GM19239 (cell line): ENCODE measurements around the gene KIRREL1.

Experiments used
- DNase-seq: peaks from one replicate; pipeline ENCODE4 v3.0.0; 2011; ENCODE audit warnings: low spot score; ENCODE audit not compliant: insufficient read length
- FAIRE-seq: peaks from 2 replicates; lab custom pipeline; 2011; peaks lifted over from hg19 to GRCh38; lab: Jason Lieb, UNC

The KIRREL1 gene

DNA sequence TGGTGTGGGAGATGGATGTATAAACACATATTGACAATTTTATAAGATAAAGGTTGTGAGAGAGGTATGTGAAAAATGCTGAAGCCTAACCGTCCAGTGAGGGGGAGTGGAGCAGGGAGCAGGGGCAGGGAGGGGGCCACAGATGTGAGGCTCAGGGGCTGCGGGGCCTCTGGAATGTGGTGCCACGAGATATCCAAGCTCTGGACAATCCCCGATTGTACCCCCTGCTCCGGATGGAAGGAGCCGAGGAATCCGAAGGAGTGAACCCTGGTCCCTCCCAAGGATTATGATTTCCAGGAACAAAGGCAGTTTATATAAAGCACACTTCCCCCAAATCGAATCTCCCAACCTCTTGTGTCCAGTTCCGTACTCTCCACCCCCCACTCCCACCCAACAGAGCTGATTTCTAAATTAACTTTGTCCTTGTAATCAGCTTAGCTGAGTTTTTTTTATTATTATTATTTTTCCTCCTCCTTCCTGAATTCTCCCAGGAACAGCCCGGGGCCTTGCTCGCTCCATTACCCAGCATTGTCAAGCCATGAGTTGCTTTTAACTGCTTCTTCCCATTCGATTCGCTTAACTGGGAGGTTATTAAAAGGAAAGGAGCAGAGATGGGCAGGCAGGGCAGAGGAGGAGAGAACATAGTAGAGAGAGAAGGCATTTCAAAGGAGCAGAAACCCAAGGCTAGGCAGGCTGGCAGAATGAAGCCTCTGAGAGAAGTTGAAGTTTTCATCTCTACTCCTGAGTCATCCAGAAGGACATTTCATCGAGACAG, 9.4 kb downstream of the KIRREL1 start:
- no peak for DNase-seq
- FAIRE-seq: no peak

DNA sequence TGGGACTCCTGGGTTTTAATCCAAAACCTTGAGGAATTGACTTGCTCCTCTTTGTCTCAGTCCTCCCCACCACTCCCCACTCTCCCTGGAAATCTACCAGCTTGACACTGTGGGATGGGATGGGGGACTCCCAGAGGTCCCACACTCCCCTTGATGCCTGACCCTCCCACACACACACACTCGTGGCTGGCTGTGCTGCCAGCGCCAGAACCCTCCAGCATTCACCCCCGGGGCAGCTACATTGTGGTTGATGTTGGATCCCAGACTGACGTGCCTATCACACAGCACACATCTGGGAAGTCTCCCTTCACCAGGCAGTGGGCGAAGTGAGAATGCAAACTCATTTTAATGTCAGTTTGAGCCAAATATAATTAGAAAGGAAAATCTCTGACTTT, 10.0 kb downstream of the KIRREL1 start:
- FAIRE-seq (no peak), DNase-seq (no peak)

- FAIRE-seq: no peak
- no peak for DNase-seq
Measured at GRCh38 chr1:158005224-158005623, 11.8 kb downstream of the KIRREL1 start.

GRCh38 chr1:158007180-158007579, 13.7 kb downstream of the KIRREL1 start:
- FAIRE-seq: no peak
- DNase-seq: no peak

- DNase-seq (no peak), FAIRE-seq (no peak)
Measured at GRCh38 chr1:158007667-158008386, 14.4 kb downstream of the KIRREL1 start.

DNA sequence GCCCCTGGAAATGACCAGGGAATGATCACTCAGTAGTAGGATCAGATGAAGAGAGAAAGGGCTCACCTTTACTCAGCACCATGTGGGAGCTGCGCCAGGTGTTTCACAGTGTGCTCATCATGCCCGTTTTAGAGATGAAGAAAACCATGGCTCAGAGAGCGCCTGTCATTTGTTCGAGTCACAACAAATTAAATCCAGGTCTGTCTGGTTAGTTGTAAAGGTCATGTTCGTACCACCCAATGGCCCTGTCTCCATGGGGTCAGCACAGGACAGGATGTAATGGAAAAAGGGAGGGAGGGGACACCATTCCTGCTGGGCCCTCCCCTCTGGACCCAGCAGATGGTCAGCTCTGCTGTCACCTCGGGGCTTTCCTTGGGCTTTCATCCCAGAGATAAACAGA, 15.2 kb downstream of the KIRREL1 start:
- no peak for FAIRE-seq
- DNase-seq: no peak

DNA sequence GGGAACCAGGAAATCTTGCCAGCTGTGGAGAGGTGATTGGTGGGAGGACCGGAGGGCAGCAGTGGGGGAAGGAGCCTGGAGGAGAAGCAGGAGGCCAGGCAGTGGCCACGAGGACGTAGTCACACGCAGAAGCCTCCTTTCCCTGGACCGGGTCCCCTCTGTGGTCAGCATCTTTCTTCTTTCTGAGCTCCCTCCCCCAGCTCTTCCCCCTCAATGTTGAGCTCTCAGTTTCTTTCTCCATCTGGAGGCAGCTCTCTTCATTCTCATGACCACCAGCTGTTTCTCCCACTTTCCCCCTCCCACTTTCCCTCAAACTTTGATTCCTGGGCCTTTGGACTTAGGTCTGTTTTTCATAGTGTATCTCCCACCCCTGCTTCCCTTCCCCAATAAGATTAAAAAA, 18.3 kb downstream of the KIRREL1 start:
- no peak for FAIRE-seq
- no peak for DNase-seq

- FAIRE-seq: no peak
- DNase-seq: no peak
Measured at GRCh38 chr1:158013840-158014730, 20.6 kb downstream of the KIRREL1 start.

DNA sequence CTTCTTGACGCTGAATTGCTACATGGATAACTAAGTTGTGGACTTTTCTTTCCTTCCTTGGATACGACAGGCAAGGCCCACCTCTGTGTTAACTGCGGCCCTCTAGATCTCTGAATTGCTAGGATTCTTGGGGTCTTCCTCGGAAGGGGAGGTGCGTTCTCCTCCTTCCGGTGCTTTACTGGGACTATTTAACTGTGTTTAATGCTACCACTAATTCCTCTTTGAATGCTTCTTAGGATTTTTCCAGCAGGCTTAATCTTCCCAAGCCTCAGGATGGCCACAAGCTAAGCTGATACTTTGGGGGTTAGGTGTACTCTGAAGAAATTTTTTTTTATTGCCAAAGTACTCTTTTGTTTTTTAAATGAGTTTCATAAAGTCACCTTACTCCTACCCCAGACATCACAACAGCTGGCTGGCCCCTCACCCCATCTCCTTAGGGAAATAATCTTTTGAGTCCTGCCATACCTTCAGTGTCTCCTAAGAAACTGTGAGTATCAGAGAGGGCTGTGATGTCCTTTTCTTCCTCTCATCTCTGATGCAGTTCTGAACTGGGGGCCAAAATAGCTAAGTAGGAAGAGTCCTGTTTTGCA, 21.4 kb downstream of the KIRREL1 start:
- FAIRE-seq (no peak), DNase-seq (no peak)

DNA sequence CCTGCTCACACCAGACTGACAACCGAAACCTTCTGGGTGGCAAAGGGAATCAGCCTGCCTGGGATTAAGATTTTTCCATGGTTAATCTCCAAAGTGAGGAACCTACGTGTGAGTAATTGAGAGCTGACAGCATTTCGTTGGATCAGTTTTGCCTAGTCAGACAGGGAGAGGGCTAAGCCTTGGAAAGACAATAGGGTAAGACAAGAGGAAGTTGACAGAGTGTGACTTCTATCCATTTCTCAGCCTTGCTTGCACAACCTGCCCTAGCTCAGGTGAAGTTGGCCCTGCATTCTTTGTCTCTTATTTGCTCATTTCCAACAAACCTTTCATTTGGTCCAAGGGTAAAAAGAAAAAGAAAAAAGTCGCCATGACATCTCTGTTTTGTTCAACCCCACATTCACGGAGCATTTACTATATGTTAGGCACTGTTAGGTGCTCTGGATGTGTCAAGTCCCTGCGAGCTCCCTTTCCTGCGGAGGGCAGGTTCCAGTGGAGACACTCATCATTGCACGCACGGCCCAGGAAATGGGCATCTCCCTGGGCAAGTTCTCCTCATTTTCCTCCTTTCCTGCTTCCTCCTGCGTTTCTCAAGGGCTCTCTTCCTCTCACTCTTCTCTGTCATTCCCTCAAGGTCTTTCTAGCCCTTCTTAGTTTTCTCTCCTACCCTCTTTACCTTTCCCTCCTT, 23.3 kb downstream of the KIRREL1 start:
- DNase-seq (no peak), FAIRE-seq (no peak)

DNA sequence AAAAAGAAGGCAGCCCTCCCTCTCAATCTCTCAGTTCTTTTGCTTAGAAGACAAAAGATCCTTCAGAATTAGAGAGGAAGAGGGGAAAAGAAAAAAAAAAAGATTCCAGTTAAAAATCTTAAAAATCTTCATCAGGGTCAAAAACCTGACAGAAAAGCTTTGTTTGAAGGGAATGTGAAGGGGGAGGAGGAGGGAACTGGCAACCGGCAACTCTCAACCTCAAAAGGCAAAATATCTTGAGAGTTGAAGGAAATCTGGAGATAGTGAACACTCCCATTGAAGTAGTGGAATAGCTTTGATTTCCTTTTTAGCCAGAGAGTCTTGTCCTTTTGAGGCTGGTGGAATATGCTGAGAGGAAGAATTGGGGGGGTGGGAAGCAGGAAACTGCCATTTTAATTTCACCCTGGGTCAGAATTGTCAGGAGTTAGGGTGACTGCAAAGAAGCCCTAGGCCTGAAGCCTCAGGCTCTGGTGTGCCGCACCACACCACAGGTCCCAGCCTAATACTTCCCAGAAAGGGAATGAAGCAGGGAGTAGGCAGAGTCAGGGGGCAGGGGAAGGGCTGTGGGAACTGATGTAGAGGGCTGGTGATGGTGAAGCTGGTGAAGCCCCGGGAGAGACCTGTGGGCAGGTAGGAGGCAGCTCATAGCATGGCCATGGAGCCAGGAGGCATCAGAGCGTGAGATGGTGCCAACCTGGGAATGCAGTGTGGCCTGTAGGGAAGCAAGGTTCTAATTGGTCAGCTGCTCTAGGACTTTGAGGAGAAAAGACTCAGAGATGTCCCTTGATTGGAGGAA, 24.6 kb downstream of the KIRREL1 start:
- no peak for FAIRE-seq

DNA sequence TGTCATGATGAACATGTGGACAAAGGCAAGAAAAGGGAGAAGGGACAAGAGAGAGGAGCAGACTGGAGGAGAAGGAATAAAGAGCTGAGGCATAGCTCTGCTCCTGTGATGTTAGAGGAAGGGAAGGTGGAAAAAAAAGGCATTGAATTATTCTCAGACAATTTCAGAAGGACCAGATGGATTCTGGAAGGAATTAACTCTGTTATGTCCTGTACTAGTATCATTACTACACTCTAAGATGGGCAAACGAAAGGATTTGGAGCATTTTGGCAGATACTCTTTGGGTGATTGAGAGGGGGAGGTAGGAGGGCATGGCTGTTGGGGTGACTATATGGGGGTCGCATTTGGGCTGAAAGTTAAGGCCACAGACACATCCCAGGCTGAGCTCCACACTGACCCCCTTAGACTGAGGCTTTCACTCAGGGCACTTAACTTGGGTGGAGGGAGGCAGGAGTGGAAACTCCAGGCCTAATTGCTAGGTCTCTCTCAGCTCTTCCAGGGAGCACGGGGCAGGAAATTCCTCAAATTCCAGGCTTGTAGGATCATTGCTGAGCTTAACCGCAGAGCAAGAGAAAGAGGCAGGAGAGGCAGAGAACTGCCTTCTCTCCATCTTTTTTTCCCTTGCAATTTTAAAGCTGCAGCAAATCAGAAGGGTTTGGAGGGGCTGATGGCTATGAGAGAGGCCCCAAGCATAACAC, 25.9 kb downstream of the KIRREL1 start:
- no peak for FAIRE-seq
- no peak for DNase-seq

More for the DNA sequence above, 24.6 kb downstream of the KIRREL1 start:
- DNase-seq: no peak

- FAIRE-seq (no peak), DNase-seq (no peak)
Measured at GRCh38 chr1:158020259-158020885, 26.9 kb downstream of the KIRREL1 start.

DNA sequence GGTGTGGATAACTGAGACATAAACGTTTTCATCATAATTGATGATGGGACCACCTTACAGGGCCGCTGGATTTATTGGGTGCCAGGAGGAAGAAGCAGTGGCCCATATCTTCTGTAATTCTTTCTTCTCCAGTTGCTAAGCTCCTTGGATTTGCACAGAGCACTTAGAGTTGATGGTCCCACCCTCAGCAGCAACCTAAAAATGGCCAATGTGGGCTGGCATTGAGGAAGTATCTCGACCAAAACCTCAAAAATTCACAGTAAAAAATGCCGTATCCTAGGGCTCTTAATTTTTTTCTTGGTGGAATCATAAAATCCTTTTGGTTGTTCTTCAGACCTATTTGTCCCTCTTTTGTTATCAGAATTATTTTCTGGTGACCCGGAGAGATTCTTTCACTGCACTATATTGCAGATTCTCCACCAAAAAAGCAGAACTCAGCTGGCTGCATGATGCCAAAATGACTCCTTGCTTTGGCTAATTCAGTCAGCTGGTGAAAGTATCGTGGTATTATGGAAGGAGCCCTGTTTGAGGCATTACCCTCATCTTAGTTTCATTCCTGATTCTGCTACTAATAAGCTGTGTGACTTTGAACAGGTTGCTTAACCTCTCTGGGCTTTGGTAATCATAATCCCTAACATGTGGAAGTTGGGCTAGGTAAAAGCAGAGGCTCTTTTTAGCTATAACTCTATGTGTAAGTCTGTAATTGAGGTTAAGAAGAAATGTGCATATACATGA, 27.6 kb downstream of the KIRREL1 start:
- DNase-seq (no peak), FAIRE-seq (no peak)

DNA sequence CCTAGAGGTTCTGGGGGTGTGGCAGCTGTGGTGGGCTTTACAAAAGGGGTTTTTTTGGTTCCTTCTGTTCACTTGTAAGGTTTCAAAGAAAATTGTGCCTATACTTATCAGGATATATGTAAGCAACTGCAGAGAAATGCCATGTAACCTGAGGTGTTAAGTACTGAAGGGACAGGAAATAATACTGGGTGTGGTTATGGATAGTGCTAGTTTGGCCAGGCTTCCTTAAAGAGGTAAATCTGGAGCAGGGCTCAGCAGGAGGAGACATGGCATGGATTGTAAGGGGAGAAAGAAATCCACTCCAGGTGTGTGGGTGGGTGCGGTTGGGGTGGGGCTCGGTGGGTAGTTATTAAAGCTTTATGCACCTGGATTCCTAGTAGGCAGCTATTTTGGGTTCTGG, 28.3 kb downstream of the KIRREL1 start:
- FAIRE-seq: no peak
- no peak for DNase-seq

GRCh38 chr1:158022554-158023312, 29.3 kb downstream of the KIRREL1 start:
- DNase-seq (no peak), FAIRE-seq (no peak)

DNA sequence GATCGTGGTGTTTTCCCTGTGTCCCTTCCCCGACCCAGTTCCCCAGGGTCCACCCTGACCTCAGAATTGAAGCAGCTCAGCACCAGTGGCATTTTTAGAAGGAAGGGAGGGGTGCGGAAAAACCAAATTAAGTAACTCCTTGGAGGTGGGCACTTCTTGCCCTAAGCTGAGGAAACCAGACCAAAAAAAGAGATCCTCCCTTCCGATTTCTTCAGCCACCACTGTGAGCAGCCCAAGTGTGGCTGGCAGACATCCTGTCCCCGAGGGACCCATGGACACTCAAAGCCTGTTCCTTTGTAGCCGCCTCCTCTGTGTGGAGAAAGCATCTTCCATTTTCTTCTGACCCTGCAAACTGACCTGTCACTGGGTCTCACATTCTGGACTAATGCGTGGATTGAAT, 31.3 kb downstream of the KIRREL1 start:
- DNase-seq (no peak), FAIRE-seq (no peak)
